HG03442 (cell line): ENCODE results near the gene POLK.

ENCODE experiments used
- ATAC-seq: cut with Tn5 transposase; IDR thresholded peaks from one replicate; pipeline ENCODE4 v1.9.1; 2021; ENCODE audit warnings: mild to moderate bottlenecking, moderate library complexity; ENCODE audit not compliant: unreplicated experiment

POLK gene

DNA sequence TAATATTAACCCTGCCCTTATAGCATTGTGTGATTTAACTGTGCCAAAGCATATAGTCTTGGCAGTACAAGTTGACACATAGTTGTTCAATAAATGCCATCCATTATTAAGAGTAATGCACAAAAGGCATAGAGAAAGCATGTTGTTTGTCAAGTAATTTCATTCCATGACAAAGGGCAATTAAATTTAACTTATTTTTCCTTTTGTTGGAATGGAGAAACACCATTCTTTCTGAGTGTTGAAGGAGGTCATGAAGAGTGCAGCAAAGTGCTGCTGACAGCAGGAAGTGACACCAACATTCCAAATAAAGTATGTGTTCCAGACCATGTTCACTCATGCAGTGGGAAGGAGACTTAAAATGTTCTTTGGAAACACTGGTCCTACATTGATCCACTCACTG, 128.7 kb downstream of the POLK start:
- ATAC-seq: no peak

DNA sequence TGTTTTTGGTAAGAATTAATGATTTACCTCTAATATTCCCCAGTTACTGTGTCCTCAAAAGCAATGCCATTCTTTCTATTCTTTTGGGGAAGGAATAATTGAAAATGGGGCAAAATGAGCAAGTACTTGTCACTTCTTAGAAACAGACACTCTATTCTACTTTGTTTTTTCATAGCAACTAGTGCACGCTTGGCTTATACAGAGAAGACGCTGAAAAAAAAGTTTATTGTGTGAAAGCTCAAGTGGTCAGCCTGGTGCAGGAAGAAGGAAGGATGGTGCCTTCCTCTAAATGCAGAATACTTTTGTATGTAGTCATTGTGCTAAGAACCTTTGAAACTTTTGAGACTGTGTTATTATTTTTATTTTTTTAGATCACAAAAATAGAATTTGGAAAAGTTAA, 129.1 kb downstream of the POLK start:
- ATAC-seq: no peak

DNA sequence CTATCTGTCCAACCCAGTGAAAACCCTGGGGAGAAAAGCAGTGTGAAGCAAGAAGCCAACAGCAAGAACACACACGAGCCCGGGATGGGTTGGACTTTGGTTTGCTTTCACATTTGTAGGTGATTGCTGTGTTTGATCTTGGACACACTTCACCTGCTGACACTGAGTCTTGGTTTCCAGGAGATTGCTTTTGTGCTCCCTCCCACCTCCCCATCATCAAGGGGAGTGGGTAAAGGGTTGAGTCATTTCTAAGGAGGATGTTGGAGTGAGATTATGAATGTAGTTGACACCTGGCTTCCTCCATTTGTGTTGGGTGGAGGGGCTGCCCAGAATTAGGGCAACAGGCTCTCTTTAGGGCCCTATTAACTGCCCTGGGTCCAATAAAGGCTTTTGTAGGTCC, 137.0 kb downstream of the POLK start:
- no peak for ATAC-seq
